Activated CD4-positive, alpha-beta T cell treated with anti-CD3 and anti-CD28 coated beads for 4 hours (primary cell): ENCODE data around the gene DRC7.
"Not testable (repeated sequence)": the region's sequence is repeated elsewhere in the genome, so short reads cannot be mapped to it uniquely, and the experiment has no call there.

Experiments used
- DNase-seq, 2 donors: peaks; one replicate each; pipeline ENCODE4 v3.0.0-alpha.2; 2020

Gene DRC7

GRCh38 chr16:57661510-57661909 lies 33.1 kb upstream of the DRC7 start:
- no peak for DNase-seq

- no peak for DNase-seq
Measured at GRCh38 chr16:57661936-57662906, 32.4 kb upstream of the DRC7 start.

- DNase-seq: no peak
Measured at GRCh38 chr16:57663436-57663835, 31.2 kb upstream of the DRC7 start.

DNA sequence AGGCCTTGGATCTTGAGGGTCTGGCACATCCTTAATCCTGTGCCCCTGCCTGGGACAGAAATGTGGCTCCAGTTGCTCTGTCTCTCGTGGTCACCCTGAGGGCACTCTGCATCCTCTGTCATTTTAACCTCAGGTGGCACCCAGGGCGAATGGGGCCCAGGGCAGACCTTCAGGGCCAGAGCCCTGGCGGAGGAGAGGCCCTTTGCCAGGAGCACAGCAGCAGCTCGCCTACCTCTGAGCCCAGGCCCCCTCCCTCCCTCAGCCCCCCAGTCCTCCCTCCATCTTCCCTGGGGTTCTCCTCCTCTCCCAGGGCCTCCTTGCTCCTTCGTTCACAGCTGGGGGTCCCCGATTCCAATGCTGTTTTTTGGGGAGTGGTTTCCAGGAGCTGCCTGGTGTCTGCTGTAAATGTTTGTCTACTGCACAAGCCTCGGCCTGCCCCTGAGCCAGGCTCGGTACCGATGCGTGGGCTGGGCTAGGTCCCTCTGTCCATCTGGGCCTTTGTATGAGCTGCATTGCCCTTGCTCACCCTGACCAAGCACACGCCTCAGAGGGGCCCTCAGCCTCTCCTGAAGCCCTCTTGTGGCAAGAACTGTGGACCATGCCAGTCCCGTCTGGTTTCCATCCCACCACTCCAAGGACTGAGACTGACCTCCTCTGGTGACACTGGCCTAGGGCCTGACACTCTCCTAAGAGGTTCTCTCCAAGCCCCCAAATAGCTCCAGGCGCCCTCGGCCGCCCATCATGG lies 30.5 kb upstream of the DRC7 start:
- DNase-seq: no peak

- DNase-seq: no peak
Measured at GRCh38 chr16:57664662-57665025, 30.0 kb upstream of the DRC7 start.

GRCh38 chr16:57665541-57665940 lies 29.1 kb upstream of the DRC7 start:
- no peak for DNase-seq

DNA sequence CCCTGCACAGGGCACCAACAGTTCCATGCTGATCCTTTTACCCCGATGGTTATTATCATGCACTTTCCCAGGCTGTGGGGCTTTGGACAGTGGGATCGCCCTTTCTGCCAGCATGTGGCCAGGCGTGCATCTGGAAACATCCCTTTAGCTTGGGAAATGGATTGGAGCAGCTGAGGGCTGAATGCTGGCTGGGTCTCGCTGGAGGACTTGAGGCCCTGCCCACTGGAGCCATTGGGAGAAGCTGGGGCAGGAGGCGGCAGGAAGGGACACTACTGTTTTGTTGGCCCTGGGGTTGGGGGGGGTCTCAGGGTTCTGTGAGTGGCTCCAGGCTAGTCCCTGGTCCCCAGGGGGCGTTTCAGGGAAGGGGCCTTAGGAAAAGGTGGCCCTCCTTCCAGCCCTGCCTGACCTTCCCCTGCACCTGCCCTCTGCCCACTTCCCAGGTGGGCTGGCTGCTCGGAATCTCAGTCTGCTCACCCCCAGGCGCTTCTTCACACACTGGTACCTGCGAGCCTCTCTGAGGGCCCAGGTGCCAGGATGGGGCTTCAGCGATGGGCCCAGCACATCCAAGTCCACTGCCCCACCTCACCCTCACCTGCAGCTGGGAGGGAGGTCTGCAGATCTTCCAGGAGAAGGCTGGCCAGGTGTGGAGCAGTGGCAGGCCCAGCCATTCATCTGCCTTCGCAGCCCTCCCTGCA lies 28.1 kb upstream of the DRC7 start:
- DNase-seq: no peak

DNA sequence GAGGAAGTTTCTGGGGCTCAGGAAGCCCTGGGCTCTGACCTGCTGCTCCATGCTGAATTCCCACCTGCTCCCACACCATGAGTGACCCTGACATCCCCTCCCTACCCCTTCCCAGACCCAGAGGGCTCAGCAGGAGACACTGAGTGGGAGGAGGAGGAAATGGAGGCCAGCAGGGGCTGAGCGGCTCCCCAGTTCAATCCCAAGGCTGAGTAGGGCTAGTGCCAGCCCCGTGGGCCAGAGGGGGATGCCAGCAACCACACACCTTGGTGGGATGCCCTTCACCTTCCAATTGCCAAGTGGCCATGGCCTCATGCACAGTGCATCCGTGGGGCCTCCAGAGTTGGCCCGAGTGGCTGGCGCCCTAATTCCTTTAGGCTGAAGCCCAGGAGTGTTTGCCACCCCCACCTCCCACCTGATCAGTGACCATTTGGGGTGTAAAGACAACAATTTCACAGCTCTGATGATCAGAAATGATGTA lies 27.5 kb upstream of the DRC7 start:
- DNase-seq: no peak

GRCh38 chr16:57667526-57668262 lies 26.9 kb upstream of the DRC7 start:
- DNase-seq: no peak

GRCh38 chr16:57668263-57668571 lies 26.4 kb upstream of the DRC7 start, which contains the start of gene ADGRG3:
Gene ADGRG3 (plus strand): TSS chr16:57668306. CDS start chr16:57668348, 42 bp downstream.
- no peak for DNase-seq

DNA sequence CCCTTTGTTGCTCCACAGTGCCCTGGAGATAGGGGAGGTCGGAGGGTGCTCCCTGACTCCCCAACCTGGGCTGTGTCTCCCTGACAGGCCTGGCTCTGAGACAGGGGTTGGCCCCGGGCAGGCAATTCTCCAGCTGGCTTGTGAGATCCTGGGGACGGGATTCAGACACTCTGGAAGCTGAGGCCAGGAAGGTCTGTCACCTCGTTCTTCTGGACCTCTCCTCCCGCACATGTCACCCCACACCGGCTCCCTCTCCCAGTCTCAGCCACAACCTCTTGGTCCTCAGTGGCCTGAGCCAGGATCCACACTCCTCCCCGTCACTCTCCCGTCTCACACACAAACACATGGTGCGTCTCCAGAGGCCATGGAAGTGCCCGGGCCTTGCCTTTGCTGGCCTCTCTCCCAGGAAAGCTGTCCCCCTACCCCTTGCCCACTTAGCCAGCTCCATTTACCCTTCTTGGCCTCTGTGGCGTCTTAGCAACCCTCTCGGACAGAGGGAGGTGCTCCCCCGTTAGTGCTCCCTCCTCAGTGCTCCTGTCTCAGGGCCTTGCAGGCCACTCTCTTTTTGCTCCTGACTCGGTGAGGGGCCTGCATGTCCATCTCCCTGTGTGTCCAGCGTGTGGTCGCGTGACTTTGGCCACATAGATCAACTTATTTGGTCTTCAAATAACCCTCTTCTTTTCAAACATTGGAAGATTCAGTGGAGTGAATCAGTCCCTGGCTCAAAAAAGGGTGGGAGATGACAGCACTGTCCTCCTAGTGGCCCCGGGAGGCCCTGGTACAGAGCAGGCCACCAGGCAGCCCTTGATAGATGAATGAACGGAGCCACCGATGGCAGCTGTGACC lies 25.8 kb upstream of the DRC7 start:
- no peak for DNase-seq

DNA sequence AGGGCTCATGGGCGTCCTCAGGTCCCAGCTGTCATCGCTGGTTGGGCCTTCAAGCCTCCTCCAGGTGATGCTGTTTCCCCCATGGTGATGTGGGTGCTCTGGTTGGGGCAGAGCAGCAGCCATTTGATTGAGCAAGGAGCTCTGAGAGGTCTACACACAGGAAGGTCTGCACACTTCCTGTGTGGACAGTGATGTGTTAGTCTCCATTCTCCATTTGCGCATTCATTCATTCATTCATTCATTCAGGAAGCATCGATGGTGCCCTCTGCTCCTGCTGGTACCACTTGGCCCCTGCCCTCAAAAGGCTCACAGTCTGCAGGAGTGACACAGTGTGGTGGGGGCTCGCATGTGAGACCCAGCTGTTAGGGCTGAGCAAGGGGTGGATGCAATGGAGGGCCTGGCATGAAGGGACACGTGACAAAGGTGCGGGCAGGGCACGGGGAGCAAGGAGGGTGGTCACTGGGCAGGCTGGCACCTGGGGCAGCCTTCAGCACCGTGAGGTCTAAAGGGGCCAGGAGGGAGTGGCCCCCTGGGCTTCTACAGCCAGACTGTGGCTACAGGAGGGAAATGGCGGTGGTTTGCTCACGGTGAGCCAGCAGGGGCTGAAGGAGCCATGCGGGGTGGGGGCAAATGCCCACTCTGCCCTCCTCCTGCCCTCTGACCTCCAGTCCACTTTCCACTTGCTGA lies 25.0 kb upstream of the DRC7 start:
- DNase-seq: no peak

- no peak for DNase-seq
Measured at GRCh38 chr16:57670196-57670595, 24.4 kb upstream of the DRC7 start.

DNA sequence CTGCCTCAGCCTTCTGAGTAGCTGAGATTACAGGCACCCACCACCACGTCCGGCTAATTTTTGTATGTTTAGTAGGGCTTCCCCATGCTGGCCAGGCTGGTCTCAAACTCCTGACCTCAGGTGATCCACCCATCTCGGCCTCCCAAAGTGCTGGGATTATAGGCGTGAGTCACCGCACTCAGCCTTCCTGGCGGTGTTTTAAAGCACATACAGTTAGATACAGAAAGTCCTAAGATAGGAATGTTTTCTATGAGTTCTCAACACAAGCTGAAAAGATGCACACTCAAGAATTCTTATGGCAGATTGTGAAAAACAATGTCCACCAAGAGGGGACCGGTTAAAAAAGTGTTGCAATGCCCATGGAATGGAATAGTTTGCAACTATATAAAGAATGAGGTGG lies 23.2 kb upstream of the DRC7 start:
- DNase-seq: not testable (repeated sequence)

- no peak for DNase-seq
Measured at GRCh38 chr16:57672416-57672815, 22.2 kb upstream of the DRC7 start.

DNA sequence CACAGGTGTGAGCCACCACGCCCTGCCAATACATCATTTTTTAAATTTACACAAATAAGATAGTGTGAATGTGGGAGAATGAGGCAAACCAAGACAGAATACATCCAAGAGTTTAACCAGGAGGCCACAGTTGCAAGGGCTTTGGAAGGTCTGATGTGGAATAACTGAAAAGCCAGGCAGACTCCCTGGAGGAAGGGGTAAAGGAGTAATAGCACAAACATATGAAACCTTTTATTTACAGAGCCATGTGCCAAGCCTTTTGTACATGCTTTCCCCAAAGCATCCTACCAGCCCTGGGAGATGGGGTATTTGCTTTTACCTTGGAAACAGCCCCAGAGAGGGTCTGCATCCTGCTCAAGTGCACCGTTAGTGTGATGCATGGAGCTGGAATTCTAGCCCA lies 21.8 kb upstream of the DRC7 start:
- no peak for DNase-seq

DNA sequence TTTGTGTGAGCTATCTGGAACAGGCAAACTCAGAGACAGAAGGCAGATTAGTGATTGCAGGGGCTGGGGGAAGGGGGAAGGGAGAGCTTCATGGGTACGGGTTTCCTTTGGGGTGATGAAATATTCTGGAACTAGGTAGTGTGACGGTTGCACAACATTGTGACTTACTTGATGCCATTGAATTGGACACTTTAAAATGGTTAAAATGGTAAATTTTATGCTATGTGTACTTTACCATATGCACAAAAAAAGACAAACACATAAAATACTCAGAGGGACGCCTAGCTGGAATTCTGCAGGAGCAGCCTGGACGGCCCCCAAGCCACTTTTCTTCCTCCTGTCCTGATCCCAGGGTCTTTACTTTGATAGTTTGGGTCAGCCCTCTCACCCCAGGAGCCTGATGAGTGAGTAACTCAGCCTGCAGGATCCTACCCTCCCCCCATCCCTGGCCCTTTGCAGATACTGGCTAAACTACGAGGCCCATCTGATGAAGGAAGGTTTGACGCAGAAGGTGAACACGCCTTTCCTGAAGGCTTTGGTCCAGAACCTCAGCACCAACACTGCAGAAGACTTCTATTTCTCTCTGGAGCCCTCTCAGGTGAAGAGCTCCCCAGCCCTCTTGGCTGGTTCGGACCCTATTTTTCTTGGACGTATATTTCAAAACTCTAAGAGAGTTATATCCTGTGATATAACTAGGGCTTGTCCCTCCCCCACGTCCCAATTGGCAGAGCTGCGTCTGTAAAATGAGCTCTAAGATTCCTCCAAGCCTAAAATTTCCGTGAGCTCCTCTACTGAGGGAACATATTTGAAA lies 18.7 kb upstream of the DRC7 start:
- DNase-seq: no peak

DNA sequence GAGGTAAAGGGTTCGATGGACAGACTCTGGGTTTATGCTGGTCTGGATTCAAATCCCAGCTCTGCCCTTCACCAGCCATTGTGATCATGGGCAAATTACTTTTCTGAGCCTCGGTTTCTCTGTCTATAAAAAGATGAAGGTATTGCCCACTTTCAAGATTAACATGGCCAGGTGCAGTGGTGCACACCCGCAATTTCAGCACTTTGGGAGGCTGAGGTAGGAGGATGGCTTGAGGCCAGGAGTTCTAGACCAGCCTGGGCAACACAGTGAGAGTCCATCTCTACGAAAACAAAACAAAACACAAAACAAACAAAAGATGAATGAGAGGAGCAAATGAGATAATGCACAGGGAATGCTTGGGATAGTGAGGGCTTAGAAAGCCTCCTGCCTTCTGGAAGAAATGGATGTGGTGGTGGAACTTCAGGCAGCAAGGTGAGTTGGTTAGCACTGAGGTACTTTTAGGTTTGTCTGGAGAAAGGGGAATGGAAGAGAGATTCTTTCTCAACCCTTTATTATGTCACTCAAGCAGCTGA lies 18.0 kb upstream of the DRC7 start:
- no peak for DNase-seq

GRCh38 chr16:57677622-57678369 lies 16.8 kb upstream of the DRC7 start:
- DNase-seq: no peak
